SK-N-SH (cell line): ENCODE data around the gene PCDHGA1. TPM values are rescaled to one million over a fixed set of nuclear protein-coding genes. Genes with fewer than 3 reads are reported as not detected.

Source experiments
- CTCF ChIA-PET: fragments of 300-600, 350-600 bp; formaldehyde crosslinking; extraction: SDS; loops from one replicate; lab custom pipeline; 2021; lab: Yijun Ruan, JAX
- POLR2A ChIA-PET: fragments of 350-600 bp; sonication (Branson Sonifier 250); formaldehyde crosslinking; extraction: SDS; loops from one replicate; lab custom pipeline; 2020; ENCODE audit warnings: antibody characterized with exemption, inconsistent platforms; lab: Yijun Ruan, JAX
- DNase-seq: peaks from one replicate; pipeline ENCODE4 v3.0.0; 2012
- H2AFZ ChIP-seq: fragments of 200-600 bp; sonication (generic); 2 replicates; pipeline ENCODE4 v1.8.1; 2016; ENCODE audit warnings: antibody characterized with exemption, mild to moderate bottlenecking, low read depth
- H3F3A ChIP-seq: fragments of 200-600 bp; sonication (generic); replicated peaks from 2 replicates; pipeline ENCODE3; 2016; ENCODE audit warnings: antibody characterized with exemption, mild to moderate bottlenecking; ENCODE audit not compliant: insufficient read depth
- H3K27ac ChIP-seq, 2 experiments: fragments of 200-500 bp in 1 of 2; fragments of 200-600 bp in 1 of 2; sonication (Bioruptor generic) in 1 of 2; sonication (generic), shearing (Covaris generic) in 1 of 2; 2 replicates each; pipeline versions ENCODE4 v1.5.1 to v1.6.1; 2014 to 2016; ENCODE audit warnings: low read depth in 2 of 2, inconsistent platforms in 1 of 2, low read length in 1 of 2, mild to moderate bottlenecking in 1 of 2, mixed read lengths in 1 of 2
- H3K27me3 ChIP-seq: fragments of 200-600 bp; sonication (generic), shearing (Covaris generic); 2 replicates; pipeline ENCODE4 v1.6.1; 2016; ENCODE audit warnings: mixed run types; ENCODE audit not compliant: insufficient read depth
- H3K36me3 ChIP-seq, 2 experiments: fragments of 200-500 bp in 1 of 2; fragments of 200-600 bp in 1 of 2; sonication (Bioruptor generic) in 1 of 2; sonication (generic) in 1 of 2; replicated peaks in 1 of 2; 2 replicates each; pipeline versions ENCODE3 to v1.5.1; 2014 to 2016; ENCODE audit warnings: low read length in 1 of 2, mild to moderate bottlenecking in 1 of 2; ENCODE audit not compliant: insufficient read depth in 2 of 2, control insufficient read depth in 1 of 2
- H3K4me1 ChIP-seq, 2 experiments: fragments of 200-500 bp in 1 of 2; fragments of 200-600 bp in 1 of 2; sonication (Bioruptor generic) in 1 of 2; sonication (generic), shearing (Covaris generic) in 1 of 2; 2 replicates each; pipeline versions ENCODE4 v1.5.1 to v1.6.1; 2014 to 2016; ENCODE audit warnings: low read depth in 1 of 2, low read length in 1 of 2, mixed run types in 1 of 2; ENCODE audit not compliant: insufficient read depth in 2 of 2, control insufficient read depth in 1 of 2
- H3K4me2 ChIP-seq: fragments of 200-600 bp; sonication (generic), shearing (Covaris generic); 2 replicates; pipeline ENCODE4 v1.6.1; 2017; ENCODE audit warnings: mixed run types
- H3K4me3 ChIP-seq, 2 experiments: fragments of 200-500 bp in 1 of 2; fragments of 200-600 bp in 1 of 2; sonication (Bioruptor generic) in 1 of 2; sonication (generic), shearing (Covaris generic) in 1 of 2; 2 replicates each; pipeline versions ENCODE4 v1.5.1 to v1.8.1; 2014 to 2016; ENCODE audit warnings: low read depth in 2 of 2, inconsistent platforms in 1 of 2, low read length in 1 of 2, mild to moderate bottlenecking in 1 of 2, mixed read lengths in 1 of 2, moderate library complexity in 1 of 2
- H3K79me2 ChIP-seq: fragments of 200-600 bp; sonication (generic); 2 replicates; pipeline ENCODE4 v1.8.1; 2017; ENCODE audit warnings: mild to moderate bottlenecking; ENCODE audit not compliant: insufficient read depth
- H3K9ac ChIP-seq: fragments of 200-600 bp; sonication (generic); 2 replicates; pipeline ENCODE4 v1.6.1; 2017; ENCODE audit warnings: mixed run types
- H3K9me2 ChIP-seq: fragments of 200-600 bp; sonication (generic); 2 replicates; pipeline ENCODE4 v1.6.1; 2017; ENCODE audit warnings: mixed run types
- H3K9me3 ChIP-seq: fragments of 200-600 bp; sonication (generic); 2 replicates; pipeline ENCODE4 v1.6.1; 2017; ENCODE audit warnings: mixed run types, mild to moderate bottlenecking, moderate library complexity
- H4K20me1 ChIP-seq: fragments of 200-600 bp; sonication (generic); 2 replicates; pipeline ENCODE4 v1.6.1; 2017; ENCODE audit warnings: mild to moderate bottlenecking, mixed run types; ENCODE audit not compliant: insufficient read depth
- CHD2 ChIP-seq: fragments of 150-350 bp; IDR thresholded peaks from 2 replicates; pipeline ENCODE4 v1.6.1; 2018; ENCODE audit warnings: low read length; ENCODE audit not compliant: partially characterized antibody
- EP300 ChIP-seq, 2 experiments: IDR thresholded peaks; 2 replicates each; pipeline versions ENCODE4 v1.4.0 to v1.6.1; 2012; ENCODE audit warnings: borderline replicate concordance in 1 of 2, low read depth in 1 of 2, low read length in 1 of 2
- FOSL2 ChIP-seq: IDR thresholded peaks from 2 replicates; pipeline ENCODE4 v1.4.0; 2012; ENCODE audit warnings: low read depth, mild to moderate bottlenecking, moderate library complexity, borderline replicate concordance
- FOXM1 ChIP-seq: IDR thresholded peaks from 2 replicates; pipeline ENCODE4 v1.4.0; 2012; ENCODE audit warnings: low read depth, mild to moderate bottlenecking
- GABPA ChIP-seq: IDR thresholded peaks from 2 replicates; pipeline ENCODE4 v1.4.0; 2012; ENCODE audit warnings: low read depth, mild to moderate bottlenecking
- IRF3 ChIP-seq: fragments of 150-350 bp; IDR thresholded peaks from 2 replicates; pipeline ENCODE4 v1.6.1; 2016; ENCODE audit warnings: mild to moderate bottlenecking, low read depth, low read length
- JUND ChIP-seq: IDR thresholded peaks from 2 replicates; pipeline ENCODE4 v1.4.0; 2012
- MEF2A ChIP-seq: IDR thresholded peaks from 2 replicates; pipeline ENCODE4 v1.4.0; 2012; ENCODE audit warnings: low read depth, borderline replicate concordance
- NFIC ChIP-seq: IDR thresholded peaks from 2 replicates; pipeline ENCODE4 v1.4.0; 2012; ENCODE audit warnings: borderline replicate concordance
- NRF1 ChIP-seq: IDR thresholded peaks from 2 replicates; pipeline ENCODE4 v1.6.1; 2012; ENCODE audit warnings: low read depth, mild to moderate bottlenecking, low read length
- PBX3 ChIP-seq: IDR thresholded peaks from 2 replicates; pipeline ENCODE4; 2012
- POLR2AphosphoS5 ChIP-seq: IDR thresholded peaks from 2 replicates; pipeline ENCODE4 v1.6.1; 2012; ENCODE audit warnings: low read depth, low read length
- REST ChIP-seq: IDR thresholded peaks from 2 replicates; pipeline ENCODE4 v1.6.1; 2012; ENCODE audit warnings: mild to moderate bottlenecking, low read depth, low read length, moderate library complexity
- RXRA ChIP-seq: IDR thresholded peaks from 2 replicates; pipeline ENCODE4 v1.4.0; 2012; ENCODE audit warnings: low read depth, mild to moderate bottlenecking, borderline replicate concordance
- SMC3 ChIP-seq: IDR thresholded peaks from 2 replicates; pipeline ENCODE4 v1.6.1; 2012; ENCODE audit warnings: low read depth, low read length, improper control_type of control experiment
- TAF1 ChIP-seq: IDR thresholded peaks from 2 replicates; pipeline ENCODE4 v1.6.1; 2012; ENCODE audit warnings: low read depth, mild to moderate bottlenecking, low read length, moderate library complexity, borderline replicate concordance
- USF1 ChIP-seq: IDR thresholded peaks from 2 replicates; pipeline ENCODE4 v1.4.0; 2012; ENCODE audit warnings: low read depth, borderline replicate concordance
- USF2 ChIP-seq: fragments of 150-350 bp; IDR thresholded peaks from 2 replicates; pipeline ENCODE4 v1.6.1; 2017; ENCODE audit warnings: antibody characterized with exemption, low read length, low read depth, borderline replicate concordance
- YY1 ChIP-seq: IDR thresholded peaks from 2 replicates; pipeline ENCODE4 v1.4.0; 2012; ENCODE audit warnings: low read depth, mild to moderate bottlenecking
- ZBTB33 ChIP-seq: IDR thresholded peaks from 2 replicates; pipeline ENCODE4 v1.4.0; 2012; ENCODE audit warnings: low read depth, borderline replicate concordance
- WGBS: methylation state at CpG from one replicate; pipeline ENCODE4 v1.1.6; 2017; ENCODE audit warnings: low lambda C conversion rate; 5-methylcytosine and 5-hydroxymethylcytosine counted together
- polyA plus RNA-seq, 3 experiments: library from polyadenylated mRNA; depleted of rRNA; stranded (reverse); fragments of >200 nt; gene quantifications; 2 replicates each; pipeline ENCODE4 v1.2.3, GENCODE V29; 2012

Gene PCDHGA1
- polyA plus RNA-seq, 1 of the 3 experiments (the other 2 are of a cell fraction): 1.2 TPM

GRCh38 chr5:141421489-141421855 is 91.2 kb downstream of the PCDHGA1 start:
- H3K27me3 ChIP-seq: no peaks in the 10 kb centered on the region
- H3K36me3 ChIP-seq: peaks cover 3 to 60% of the 10 kb centered on the region in 2 experiments
- H3K79me2 ChIP-seq: peaks cover 23% of the 10 kb centered on the region
- H3K9ac ChIP-seq: no peak overlapping the region
- DNase-seq: no peak
- no peaks in the 10 kb centered on the region for H3K9me2 ChIP-seq
- H3K27ac ChIP-seq: no peak overlapping the region
- peaks cover 23% of the 10 kb centered on the region for H3K9me3 ChIP-seq
- no peak overlapping the region for H3K4me2 ChIP-seq
- no peak overlapping the region for H2AFZ ChIP-seq
- CTCF ChIA-PET: interaction anchor here (0.9 to 2.7 kb wide), 5 partner anchors 102 to 198 kb away, joined by 3 to 10 read pairs (median 7); partner anchors contain the start of gene PCDHB14
- no peaks in the 10 kb centered on the region for H4K20me1 ChIP-seq
- POLR2A ChIA-PET: no interaction called here
- 86% methylated on average over 13 of the region's 13 CpGs for WGBS
- H3K4me1 ChIP-seq: no peaks in the 10 kb centered on the region; a peak in 1 of 4 replicates
- TF ChIP-seq POLR2AphosphoS5 (no peak), FOXM1 (no peak), SMC3 (no peak), NFIC (no peak), FOSL2 (no peak), GABPA (no peak), USF1 (no peak), TAF1 (no peak), MEF2A (no peak), USF2 (no peak), RXRA (no peak), EP300 (IDR thresholded peaks at IDR 0.05; ENCODE audit: borderline replicate concordance in 1 of 2, low read depth in 1 of 2, low read length in 1 of 2) (no peak), REST (no peak), PBX3 (no peak), JUND (no peak), ZBTB33 (no peak), CHD2 (no peak), NRF1 (no peak), IRF3 (no peak), YY1 (no peak)
- H3K4me3 ChIP-seq: peak overlapping the region in 1 of 2 experiments; percentile 17; a peak in 1 of 4 replicates
- peaks cover 4% of the 10 kb centered on the region for H3F3A ChIP-seq
